ENCODE data around the gene DSCAML1. TPM values are rescaled to one million over a fixed set of nuclear protein-coding genes. Genes with fewer than 3 reads are reported as not detected.

Gene DSCAML1
- total RNA-seq, 4 donors from 2014 or later: 2.9 to 5.8 (median 3.3) TPM

GRCh38 chr11:117420143-117420485, 376.9 kb downstream of the DSCAML1 start:
- Histone ChIP-seq H3K9me3 (no peaks in the 10 kb centered on the region), H3K27ac (no peak overlapping the region), H3K36me3 (no peaks in the 10 kb centered on the region), H3K4me1 (no peaks in the 10 kb centered on the region), H3K27me3 (no peaks in the 10 kb centered on the region), H3K4me3 (no peak overlapping the region)
- in situ Hi-C loops (cut with MboI; ENCODE audit: low pct_ligation_motif_present in 1 of 4, low pct_unique_long_range_greater_than_20kb in 1 of 4, low sequenced_read_pairs in 3 of 4) (no loop called here), intact Hi-C loops (cut with DNase I; ENCODE audit: low total_unique reads) (no loop called here)
- TF ChIP-seq, protein P1, sequence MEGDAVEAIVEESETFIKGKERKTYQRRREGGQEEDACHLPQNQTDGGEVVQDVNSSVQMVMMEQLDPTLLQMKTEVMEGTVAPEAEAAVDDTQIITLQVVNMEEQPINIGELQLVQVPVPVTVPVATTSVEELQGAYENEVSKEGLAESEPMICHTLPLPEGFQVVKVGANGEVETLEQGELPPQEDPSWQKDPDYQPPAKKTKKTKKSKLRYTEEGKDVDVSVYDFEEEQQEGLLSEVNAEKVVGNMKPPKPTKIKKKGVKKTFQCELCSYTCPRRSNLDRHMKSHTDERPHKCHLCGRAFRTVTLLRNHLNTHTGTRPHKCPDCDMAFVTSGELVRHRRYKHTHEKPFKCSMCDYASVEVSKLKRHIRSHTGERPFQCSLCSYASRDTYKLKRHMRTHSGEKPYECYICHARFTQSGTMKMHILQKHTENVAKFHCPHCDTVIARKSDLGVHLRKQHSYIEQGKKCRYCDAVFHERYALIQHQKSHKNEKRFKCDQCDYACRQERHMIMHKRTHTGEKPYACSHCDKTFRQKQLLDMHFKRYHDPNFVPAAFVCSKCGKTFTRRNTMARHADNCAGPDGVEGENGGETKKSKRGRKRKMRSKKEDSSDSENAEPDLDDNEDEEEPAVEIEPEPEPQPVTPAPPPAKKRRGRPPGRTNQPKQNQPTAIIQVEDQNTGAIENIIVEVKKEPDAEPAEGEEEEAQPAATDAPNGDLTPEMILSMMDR (IDR thresholded peaks at IDR 0.05): no peak
- TF ChIP-seq EP300 (IDR thresholded peaks at IDR 0.05; ENCODE audit: low read depth) (no peak), POLR2A (IDR thresholded peaks at IDR 0.05) (no peak), POLR2AphosphoS5 (IDR thresholded peaks at IDR 0.05) (no peak)
- DNase-seq: no peak
- WGBS, 2 donors (ENCODE audit: low coverage in 1 of 2): 76% methylated on average over 3 of the region's 12 CpGs; no CpG with 5 or more reads in 1 of the 2 donors

- no peak overlapping the region for H3K4me3 ChIP-seq
- DNase-seq: no peak
- intact Hi-C loops (cut with DNase I; ENCODE audit: low total_unique reads) (no loop called here), in situ Hi-C loops (cut with MboI; ENCODE audit: low pct_ligation_motif_present in 1 of 4, low pct_unique_long_range_greater_than_20kb in 1 of 4, low sequenced_read_pairs in 3 of 4) (no loop called here)
- WGBS, 2 donors (ENCODE audit: low coverage in 1 of 2): 82% methylated on average over 12 of the region's 12 CpGs; no CpG with 5 or more reads in 1 of the 2 donors
- TF ChIP-seq, protein P1 (IDR thresholded peaks at IDR 0.05): no peak
- TF ChIP-seq POLR2AphosphoS5 (IDR thresholded peaks at IDR 0.05) (no peak), POLR2A (IDR thresholded peaks at IDR 0.05) (no peak), EP300 (IDR thresholded peaks at IDR 0.05; ENCODE audit: low read depth) (no peak)
- H3K4me1 ChIP-seq: no peaks in the 10 kb centered on the region
- no peaks in the 10 kb centered on the region for H3K9me3 ChIP-seq
- H3K27me3 ChIP-seq: no peaks in the 10 kb centered on the region
- H3K27ac ChIP-seq: no peak overlapping the region
- no peaks in the 10 kb centered on the region for H3K36me3 ChIP-seq
Observed at GRCh38 chr11:117419482-117420142, 377.4 kb downstream of the DSCAML1 start.

DNA sequence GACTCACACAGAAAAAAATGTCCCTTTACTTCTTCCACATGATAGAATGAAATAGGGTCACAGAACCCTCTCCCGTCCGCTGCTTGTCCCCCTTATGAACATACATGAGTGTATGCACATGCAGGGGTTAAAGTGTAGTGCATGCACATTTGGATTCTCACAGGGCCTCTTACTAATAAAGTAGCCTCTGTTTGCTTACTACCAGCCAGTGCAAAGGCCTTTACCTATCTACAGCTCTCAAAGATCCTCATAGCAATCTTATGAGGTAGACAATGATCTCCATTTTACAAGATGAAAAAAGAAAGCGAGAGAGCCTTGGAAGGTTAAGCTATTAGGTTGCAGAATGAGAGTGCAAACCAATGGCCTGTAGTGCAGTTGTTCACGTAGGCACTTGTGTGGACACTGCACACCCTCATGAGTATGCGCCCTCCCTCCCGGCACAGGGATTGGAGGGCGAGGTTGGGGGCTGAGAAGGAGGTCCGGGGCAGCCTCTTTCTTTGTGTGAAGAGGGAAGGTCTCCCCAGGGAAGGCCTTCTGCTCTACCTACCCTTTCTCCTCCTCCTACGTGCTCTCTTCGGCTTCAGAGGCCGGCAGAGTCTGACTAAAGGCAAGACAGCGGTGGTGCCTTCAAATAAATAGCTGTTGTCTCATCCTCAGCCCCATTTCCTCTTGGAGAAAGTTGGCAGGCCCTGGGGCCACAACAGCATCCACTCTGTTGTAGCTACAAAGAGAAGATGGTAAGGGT, 378.1 kb downstream of the DSCAML1 start:
- no peaks in the 10 kb centered on the region for H3K36me3 ChIP-seq
- no peak for TF ChIP-seq POLR2AphosphoS5 (IDR thresholded peaks at IDR 0.05)
- TF ChIP-seq POLR2A (IDR thresholded peaks at IDR 0.05): no peak
- TF ChIP-seq, protein P1 (IDR thresholded peaks at IDR 0.05): no peak
- no peak for TF ChIP-seq EP300 (IDR thresholded peaks at IDR 0.05; ENCODE audit: low read depth)
- no peaks in the 10 kb centered on the region for H3K9me3 ChIP-seq
- in situ Hi-C loops (cut with MboI; ENCODE audit: low pct_ligation_motif_present in 1 of 4, low pct_unique_long_range_greater_than_20kb in 1 of 4, low sequenced_read_pairs in 3 of 4) (no loop called here), intact Hi-C loops (cut with DNase I; ENCODE audit: low total_unique reads) (no loop called here)
- no peak for DNase-seq
- no peak overlapping the region for H3K27ac ChIP-seq
- WGBS, 2 donors (ENCODE audit: low coverage in 1 of 2): 88 to 90% methylated on average over 8 to 12 of the region's 12 CpGs
- H3K4me3 ChIP-seq: no peak overlapping the region
- no peaks in the 10 kb centered on the region for H3K4me1 ChIP-seq
- H3K27me3 ChIP-seq: no peaks in the 10 kb centered on the region

DNA sequence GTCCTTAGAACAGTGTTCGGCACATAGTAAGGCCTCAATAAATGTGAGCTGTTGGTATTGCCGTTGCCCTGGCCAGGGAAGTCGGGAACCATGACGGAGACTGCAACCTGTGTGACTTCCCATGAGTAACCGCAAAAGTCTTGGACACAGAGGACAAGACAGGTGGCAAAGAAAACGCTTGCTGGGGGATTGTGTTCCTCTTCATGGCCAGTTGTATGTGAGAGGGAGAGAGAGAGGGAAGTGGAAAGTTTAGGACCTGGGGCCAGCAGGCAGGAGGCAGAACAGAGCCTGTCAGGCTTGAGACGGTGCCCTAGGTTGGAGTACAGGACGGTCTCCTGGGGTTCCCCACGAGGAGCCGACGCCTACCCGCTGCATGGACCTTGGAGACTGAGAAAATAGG, 379.2 kb downstream of the DSCAML1 start:
- Histone ChIP-seq H3K27ac (no peak overlapping the region), H3K4me3 (no peak overlapping the region), H3K36me3 (no peaks in the 10 kb centered on the region), H3K27me3 (no peaks in the 10 kb centered on the region), H3K4me1 (no peaks in the 10 kb centered on the region), H3K9me3 (no peaks in the 10 kb centered on the region)
- no peak for DNase-seq
- intact Hi-C loops (cut with DNase I; ENCODE audit: low total_unique reads): no loop called here
- TF ChIP-seq EP300 (IDR thresholded peaks at IDR 0.05; ENCODE audit: low read depth) (no peak), POLR2A (IDR thresholded peaks at IDR 0.05) (no peak), POLR2AphosphoS5 (IDR thresholded peaks at IDR 0.05) (no peak)
- TF ChIP-seq, protein P1 (IDR thresholded peaks at IDR 0.05): no peak
- 88% methylated on average over 6 to 12 of the region's 12 CpGs for WGBS, 2 donors (ENCODE audit: low coverage in 1 of 2)
- in situ Hi-C loops (cut with MboI; ENCODE audit: low pct_ligation_motif_present in 1 of 4, low pct_unique_long_range_greater_than_20kb in 1 of 4, low sequenced_read_pairs in 3 of 4): no loop called here
